HepG2 (cell line): ENCODE data around the gene BPIFB6. TPM values are rescaled to one million over a fixed set of nuclear protein-coding genes. Genes with fewer than 3 reads are reported as not detected.

Source experiments
- AHR ChIP-seq: IDR thresholded peaks from 2 replicates; pipeline ENCODE4 v1.6.1; 2018; ENCODE audit warnings: missing genetic modification reagents, missing compliant biosample characterization
- ARHGAP35 ChIP-seq: sonication (generic); formaldehyde crosslinking; IDR thresholded peaks from 2 replicates; pipeline ENCODE4 v1.9.0; 2022; ENCODE audit warnings: mild to moderate bottlenecking, inconsistent platforms, moderate library complexity, missing genetic modification reagents, borderline replicate concordance
- ATF7-NPFF ChIP-seq: sonication (generic); formaldehyde crosslinking; IDR thresholded peaks from 2 replicates; pipeline ENCODE4 v1.8.1; 2023; ENCODE audit warnings: mild to moderate bottlenecking, low read depth, missing genetic modification reagents, moderate library complexity
- MTA3 ChIP-seq: sonication (generic); formaldehyde crosslinking; IDR thresholded peaks from 2 replicates; pipeline ENCODE4 v1.4.0; 2020; ENCODE audit warnings: missing genetic modification reagents
- PAF1 ChIP-seq: IDR thresholded peaks from 2 replicates; pipeline ENCODE4 v1.6.1; 2016; ENCODE audit warnings: missing genetic modification reagents, missing compliant biosample characterization
- POLR2A ChIP-seq, 2 experiments: IDR thresholded peaks; 2 replicates each; pipeline ENCODE4 v1.6.1; 2011; ENCODE audit warnings: low read depth in 2 of 2, low read length in 2 of 2, mild to moderate bottlenecking in 1 of 2, moderate library complexity in 1 of 2; ENCODE audit not compliant: insufficient read depth in 1 of 2
- ZFAT ChIP-seq: sonication (generic); formaldehyde crosslinking; conservative IDR thresholded peaks from 2 replicates; pipeline ENCODE4 v1.8.1; 2023; ENCODE audit warnings: missing genetic modification reagents, inconsistent platforms
- ZMYM2 ChIP-seq: sonication (generic); formaldehyde crosslinking; IDR thresholded peaks from 2 replicates; pipeline ENCODE4 v1.8.0; 2022; ENCODE audit warnings: mild to moderate bottlenecking, missing genetic modification reagents
- ZNF17 ChIP-seq: sonication (generic); formaldehyde crosslinking; IDR thresholded peaks from 2 replicates; pipeline ENCODE4 v1.5.0; 2020; ENCODE audit warnings: mild to moderate bottlenecking, missing genetic modification reagents
- ZNF263 ChIP-seq: sonication (generic); formaldehyde crosslinking; IDR thresholded peaks from 2 replicates; pipeline ENCODE4 v1.4.0; 2020; ENCODE audit warnings: missing genetic modification reagents
- ZNF782 ChIP-seq: sonication (generic); formaldehyde crosslinking; IDR thresholded peaks from 2 replicates; pipeline ENCODE4 v1.4.0; 2020; ENCODE audit warnings: missing genetic modification reagents, mild to moderate bottlenecking, borderline replicate concordance
- ZSCAN31 ChIP-seq: sonication (generic); formaldehyde crosslinking; IDR thresholded peaks from 2 replicates; pipeline ENCODE4 v1.5.0; 2020; ENCODE audit warnings: low read depth, mild to moderate bottlenecking, missing genetic modification reagents
- polyA plus RNA-seq, 8 experiments: library from polyadenylated mRNA; depleted of rRNA in 3 of 8; stranded (reverse) in 7 of 8; unstranded in 1 of 8; fragments of >200 nt; fragmentation: Illumina TruSeq in 4 of 8; extraction: Trizol in 4 of 8; gene quantifications; 2 replicates each; pipeline versions ENCODE4 v1.2.1 to v1.2.3, GENCODE V29; 2011 to 2016; ENCODE audit warnings: low read depth in 4 of 8, missing spikeins in 1 of 8, mixed read lengths in 1 of 8; ENCODE audit not compliant: insufficient read depth in 1 of 8
- total RNA-seq, 5 experiments: library from RNA; depleted of rRNA; stranded (reverse); fragments of >200 nt; fragmentation: Illumina TruSeq; extraction: Trizol; gene quantifications; 2 replicates each; pipeline ENCODE4 v1.2.3, GENCODE V29; 2016; ENCODE audit warnings: low read depth in 1 of 5
- TF ChIP-seq, protein P1 (sequence below): sonication (generic); formaldehyde crosslinking; IDR thresholded peaks from 2 replicates; pipeline ENCODE4 v1.8.0; 2022; ENCODE audit warnings: mild to moderate bottlenecking, missing genetic modification reagents, moderate library complexity
- TF ChIP-seq, protein P2 (sequence below): sonication (generic); formaldehyde crosslinking; IDR thresholded peaks from 2 replicates; pipeline ENCODE4 v1.5.1; 2020; ENCODE audit warnings: mild to moderate bottlenecking, missing genetic modification reagents, moderate library complexity
- TF ChIP-seq, protein P3 (sequence below): sonication (generic); formaldehyde crosslinking; IDR thresholded peaks from 2 replicates; pipeline ENCODE4 v1.5.1; 2020; ENCODE audit warnings: missing genetic modification reagents, mild to moderate bottlenecking, borderline replicate concordance
- TF ChIP-seq, protein P4 (sequence below): sonication (generic); formaldehyde crosslinking; IDR thresholded peaks from 2 replicates; pipeline ENCODE4 v1.4.0; 2020; ENCODE audit warnings: low read depth, mild to moderate bottlenecking, missing genetic modification reagents

BPIFB6 gene
- total and polyA plus RNA-seq, 2 of the 13 experiments (the other 11 are each of a cell fraction or from before 2014, with no cell fraction given), result 0.13 to 1.7 TPM

DNA sequence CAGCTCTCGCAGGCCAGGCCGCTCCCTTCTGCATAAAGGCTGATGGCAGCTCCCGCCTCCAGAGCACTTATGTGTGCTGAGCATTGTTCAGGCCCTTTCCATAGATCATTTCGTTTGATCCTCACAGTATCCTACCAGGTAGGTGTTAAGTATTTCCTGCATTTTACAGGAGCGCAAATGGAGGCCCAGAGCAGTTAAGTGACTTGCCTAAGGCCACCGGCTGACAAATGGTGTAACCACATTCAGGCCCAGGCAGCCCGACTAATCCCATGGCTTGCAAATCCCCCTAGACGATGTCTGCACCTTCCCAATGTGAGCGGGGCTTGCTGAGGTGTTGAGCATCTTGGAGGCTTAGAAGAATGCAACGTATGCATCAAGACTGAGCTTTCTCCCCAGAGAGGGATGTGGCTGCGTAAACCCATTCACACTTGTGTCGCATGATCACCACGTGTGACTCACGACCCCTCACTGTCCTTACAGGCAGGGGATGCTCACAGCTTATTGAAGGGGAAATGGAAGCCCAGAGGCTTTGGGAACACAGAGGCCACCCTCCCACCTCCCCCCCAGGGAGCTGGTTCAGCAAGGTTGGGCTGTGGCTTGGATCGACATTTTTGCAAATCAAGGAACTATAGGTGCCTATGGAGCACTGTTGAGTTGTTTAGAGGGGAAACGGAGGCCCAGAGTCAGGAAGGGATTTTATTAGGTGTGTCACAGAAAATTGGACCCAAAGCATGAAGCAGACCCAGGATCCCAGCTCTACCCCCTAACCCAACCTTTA is 16.9 kb upstream of the BPIFB6 start (continued):
- TF ChIP-seq ATF7-NPFF (CRISPR knock-in tag) (0 out of 2 replicates have a peak, but pooled peaks have one; percentile 27), ZNF17 (CRISPR knock-in tag) (no peak), ZNF782 (CRISPR knock-in tag) (no peak), ZSCAN31 (CRISPR knock-in tag) (0 out of 2 replicates have a peak, but pooled peaks have one; percentile 34), POLR2A (IDR thresholded peaks at IDR 0.05; ENCODE audit: insufficient read depth in 1 of 2, low read depth in 2 of 2, low read length in 2 of 2) (peak; percentile 8 to 19; a peak in 3 of 4 replicates), ZNF263 (peak; percentile 39; the same call in 1 of the 2 replicates), AHR (no peak), ZFAT (CRISPR knock-in tag) (no peak), ARHGAP35 (0 out of 2 replicates have a peak, but pooled peaks have one; percentile 54), MTA3 (CRISPR knock-in tag) (no peak), ZMYM2 (0 out of 2 replicates have a peak, but pooled peaks have one; percentile 7), PAF1 (peak; percentile 14; the same call in 1 of the 2 replicates)
- TF ChIP-seq, protein P1, sequence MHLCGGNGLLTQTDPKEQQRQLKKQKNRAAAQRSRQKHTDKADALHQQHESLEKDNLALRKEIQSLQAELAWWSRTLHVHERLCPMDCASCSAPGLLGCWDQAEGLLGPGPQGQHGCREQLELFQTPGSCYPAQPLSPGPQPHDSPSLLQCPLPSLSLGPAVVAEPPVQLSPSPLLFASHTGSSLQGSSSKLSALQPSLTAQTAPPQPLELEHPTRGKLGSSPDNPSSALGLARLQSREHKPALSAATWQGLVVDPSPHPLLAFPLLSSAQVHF (CRISPR knock-in tag), result 0 out of 2 replicates have a peak, but pooled peaks have one; percentile 26
- TF ChIP-seq, protein P2, sequence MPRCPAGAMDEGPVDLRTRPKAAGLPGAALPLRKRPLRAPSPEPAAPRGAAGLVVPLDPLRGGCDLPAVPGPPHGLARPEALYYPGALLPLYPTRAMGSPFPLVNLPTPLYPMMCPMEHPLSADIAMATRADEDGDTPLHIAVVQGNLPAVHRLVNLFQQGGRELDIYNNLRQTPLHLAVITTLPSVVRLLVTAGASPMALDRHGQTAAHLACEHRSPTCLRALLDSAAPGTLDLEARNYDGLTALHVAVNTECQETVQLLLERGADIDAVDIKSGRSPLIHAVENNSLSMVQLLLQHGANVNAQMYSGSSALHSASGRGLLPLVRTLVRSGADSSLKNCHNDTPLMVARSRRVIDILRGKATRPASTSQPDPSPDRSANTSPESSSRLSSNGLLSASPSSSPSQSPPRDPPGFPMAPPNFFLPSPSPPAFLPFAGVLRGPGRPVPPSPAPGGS (CRISPR knock-in tag), result 0 out of 2 replicates have a peak, but pooled peaks have one; percentile 14
- TF ChIP-seq, protein P3, sequence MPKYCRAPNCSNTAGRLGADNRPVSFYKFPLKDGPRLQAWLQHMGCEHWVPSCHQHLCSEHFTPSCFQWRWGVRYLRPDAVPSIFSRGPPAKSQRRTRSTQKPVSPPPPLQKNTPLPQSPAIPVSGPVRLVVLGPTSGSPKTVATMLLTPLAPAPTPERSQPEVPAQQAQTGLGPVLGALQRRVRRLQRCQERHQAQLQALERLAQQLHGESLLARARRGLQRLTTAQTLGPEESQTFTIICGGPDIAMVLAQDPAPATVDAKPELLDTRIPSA, result no peak
- TF ChIP-seq, protein P4, sequence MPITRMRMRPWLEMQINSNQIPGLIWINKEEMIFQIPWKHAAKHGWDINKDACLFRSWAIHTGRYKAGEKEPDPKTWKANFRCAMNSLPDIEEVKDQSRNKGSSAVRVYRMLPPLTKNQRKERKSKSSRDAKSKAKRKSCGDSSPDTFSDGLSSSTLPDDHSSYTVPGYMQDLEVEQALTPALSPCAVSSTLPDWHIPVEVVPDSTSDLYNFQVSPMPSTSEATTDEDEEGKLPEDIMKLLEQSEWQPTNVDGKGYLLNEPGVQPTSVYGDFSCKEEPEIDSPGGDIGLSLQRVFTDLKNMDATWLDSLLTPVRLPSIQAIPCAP (CRISPR knock-in tag), result no peak
